ENCODE data around the gene TMEM79. TPM values are rescaled to one million over a fixed set of nuclear protein-coding genes. Genes with fewer than 3 reads are reported as not detected.

TMEM79 gene
- total and polyA plus RNA-seq, 8 donors = 0.51 to 3.7 (median 1.3) TPM

GRCh38 chr1:156260896-156261295 lies 23.2 kb upstream of the TMEM79 start:
- Histone ChIP-seq H3K4me1 (no peaks in the 10 kb centered on the region), H3K27ac (no peak overlapping the region), H3K36me3 (peaks cover 13 to 71% (median 45%) of the 10 kb centered on the region in 3 donors), H3K4me3 (no peak overlapping the region), H3K27me3 (no peaks in the 10 kb centered on the region), H3K9me3 (no peaks in the 10 kb centered on the region)
- ATAC-seq = no peak
- DNase-seq = no peak
- intact Hi-C loops (cut with DNase I) = no loop called here
- TF ChIP-seq CTCF (IDR thresholded peaks at IDR 0.05) = no peak
- WGBS, 2 donors = 90 to 93% methylated on average over 2 of the region's 2 CpGs
- FAIRE-seq = no peak

GRCh38 chr1:156262461-156263287 lies 21.5 kb upstream of the TMEM79 start:
- Histone ChIP-seq H3K27ac (no peak overlapping the region), H3K36me3 (peaks cover 8 to 78% (median 58%) of the 10 kb centered on the region in 3 donors), H3K4me1 (no peaks in the 10 kb centered on the region), H3K27me3 (no peaks in the 10 kb centered on the region), H3K4me3 (no peak overlapping the region), H3K9me3 (no peaks in the 10 kb centered on the region)
- WGBS, 2 donors = 85 to 87% methylated on average over 9 of the region's 9 CpGs
- DNase-seq (no peak), ATAC-seq (peak in 1 of 4 donors; percentile 10), FAIRE-seq (no peak)
- intact Hi-C loops (cut with DNase I) = no loop called here
- no peak for TF ChIP-seq CTCF (IDR thresholded peaks at IDR 0.05)

GRCh38 chr1:156263288-156263655 lies 20.9 kb upstream of the TMEM79 start:
- Histone ChIP-seq H3K4me3 (no peak overlapping the region), H3K27me3 (no peaks in the 10 kb centered on the region), H3K4me1 (no peaks in the 10 kb centered on the region), H3K9me3 (no peaks in the 10 kb centered on the region), H3K36me3 (peaks cover 12 to 79% (median 58%) of the 10 kb centered on the region in 3 donors), H3K27ac (no peak overlapping the region)
- DNase-seq (no peak), ATAC-seq (no peak), FAIRE-seq (no peak)
- no peak for TF ChIP-seq CTCF (IDR thresholded peaks at IDR 0.05)
- WGBS, 2 donors = 78 to 86% methylated on average over 9 of the region's 9 CpGs
- intact Hi-C loops (cut with DNase I) = no loop called here

- no peak overlapping the region for H3K4me3 ChIP-seq
- no peak for TF ChIP-seq CTCF (IDR thresholded peaks at IDR 0.05)
- no peaks in the 10 kb centered on the region for H3K4me1 ChIP-seq
- 87% methylated on average over 13 of the region's 13 CpGs for WGBS, 2 donors
- intact Hi-C loops (cut with DNase I) = no loop called here
- H3K27ac ChIP-seq = no peak overlapping the region
- no peak for FAIRE-seq
- peaks cover 7 to 60% (median 41%) of the 10 kb centered on the region in 3 donors for H3K36me3 ChIP-seq
- ATAC-seq = no peak
- no peaks in the 10 kb centered on the region for H3K27me3 ChIP-seq
- no peaks in the 10 kb centered on the region for H3K9me3 ChIP-seq
- DNase-seq = no peak
These were observed 18.1 kb upstream of the TMEM79 start for GRCh38 chr1:156266051-156266450.

- ATAC-seq (no peak), FAIRE-seq (no peak), DNase-seq (no peak)
- TF ChIP-seq CTCF (IDR thresholded peaks at IDR 0.05) = no peak
- peaks cover 6 to 70% (median 47%) of the 10 kb centered on the region in 3 donors for H3K36me3 ChIP-seq
- WGBS, 2 donors = 85 to 90% methylated on average over 4 of the region's 4 CpGs
- no peak overlapping the region for H3K27ac ChIP-seq
- H3K27me3 ChIP-seq = no peaks in the 10 kb centered on the region
- H3K4me1 ChIP-seq = no peaks in the 10 kb centered on the region
- H3K9me3 ChIP-seq = no peaks in the 10 kb centered on the region
- intact Hi-C loops (cut with DNase I) = no loop called here
- H3K4me3 ChIP-seq = no peak overlapping the region
These were observed 15.8 kb upstream of the TMEM79 start for GRCh38 chr1:156268336-156268735.

Data from pancreas (tissue), 10 donors.